IMR-90 (cell line): ENCODE measurements around the gene SHB.

Experiments used
- BHLHE40 ChIP-seq: fragments of 150-350 bp; IDR thresholded peaks from 2 replicates; pipeline ENCODE4 v1.6.1; 2016; ENCODE audit warnings: mild to moderate bottlenecking, low read depth, low read length
- FOS ChIP-seq: fragments of 150-350 bp; IDR thresholded peaks from 2 replicates; pipeline ENCODE4 v1.6.1; 2016; ENCODE audit warnings: low read depth, low read length
- MAFK ChIP-seq: IDR thresholded peaks from 2 replicates; pipeline ENCODE4 v1.6.1; 2012; ENCODE audit warnings: low read depth, low read length, improper control_type of control experiment
- MAZ ChIP-seq: IDR thresholded peaks from 2 replicates; pipeline ENCODE4 v1.6.1; 2012; ENCODE audit warnings: low read depth, mild to moderate bottlenecking, low read length, improper control_type of control experiment, moderate library complexity, borderline replicate concordance
- MXI1 ChIP-seq: IDR thresholded peaks from 2 replicates; pipeline ENCODE4 v1.6.1; 2012; ENCODE audit warnings: low read depth, mild to moderate bottlenecking, low read length, moderate library complexity, borderline replicate concordance
- POLR2A ChIP-seq: IDR thresholded peaks from 2 replicates; pipeline ENCODE4 v1.6.1; 2012; ENCODE audit warnings: mild to moderate bottlenecking, low read depth, low read length
- RAD21 ChIP-seq: IDR thresholded peaks from 2 replicates; pipeline ENCODE4 v1.6.1; 2012; ENCODE audit warnings: low read length, improper control_type of control experiment
- RCOR1 ChIP-seq: IDR thresholded peaks from 2 replicates; pipeline ENCODE4 v1.6.1; 2012; ENCODE audit warnings: mild to moderate bottlenecking, low read length, improper control_type of control experiment; ENCODE audit not compliant: insufficient replicate concordance
- RFX5 ChIP-seq: IDR thresholded peaks from 2 replicates; pipeline ENCODE4 v1.8.0; 2012; ENCODE audit warnings: low read depth, mild to moderate bottlenecking, low read length, moderate library complexity
- SMC3 ChIP-seq: fragments of 150-350 bp; IDR thresholded peaks from 2 replicates; pipeline ENCODE4 v1.6.1; 2016; ENCODE audit warnings: low read depth, mild to moderate bottlenecking, antibody characterized with exemption, low read length, moderate library complexity
- USF2 ChIP-seq: fragments of 150-350 bp; IDR thresholded peaks from 2 replicates; pipeline ENCODE4 v1.6.1; 2017; ENCODE audit warnings: mild to moderate bottlenecking, antibody characterized with exemption, low read length, low read depth
- TF ChIP-seq, protein P1 (sequence below): conservative IDR thresholded peaks from 2 replicates; pipeline ENCODE4 v1.5.1; 2012; ENCODE audit warnings: mild to moderate bottlenecking, low read depth, low read length, improper control_type of control experiment
- TF ChIP-seq, protein P2 (sequence below): fragments of 150-350 bp; IDR thresholded peaks from 2 replicates; pipeline ENCODE4 v1.6.1; 2016; ENCODE audit warnings: low read depth, mild to moderate bottlenecking, low read length, moderate library complexity, borderline replicate concordance

GRCh38 chr9:37915911-37916470 is 153.0 kb downstream of the SHB start:
- TF ChIP-seq RAD21: no peak
- TF ChIP-seq, protein P1, sequence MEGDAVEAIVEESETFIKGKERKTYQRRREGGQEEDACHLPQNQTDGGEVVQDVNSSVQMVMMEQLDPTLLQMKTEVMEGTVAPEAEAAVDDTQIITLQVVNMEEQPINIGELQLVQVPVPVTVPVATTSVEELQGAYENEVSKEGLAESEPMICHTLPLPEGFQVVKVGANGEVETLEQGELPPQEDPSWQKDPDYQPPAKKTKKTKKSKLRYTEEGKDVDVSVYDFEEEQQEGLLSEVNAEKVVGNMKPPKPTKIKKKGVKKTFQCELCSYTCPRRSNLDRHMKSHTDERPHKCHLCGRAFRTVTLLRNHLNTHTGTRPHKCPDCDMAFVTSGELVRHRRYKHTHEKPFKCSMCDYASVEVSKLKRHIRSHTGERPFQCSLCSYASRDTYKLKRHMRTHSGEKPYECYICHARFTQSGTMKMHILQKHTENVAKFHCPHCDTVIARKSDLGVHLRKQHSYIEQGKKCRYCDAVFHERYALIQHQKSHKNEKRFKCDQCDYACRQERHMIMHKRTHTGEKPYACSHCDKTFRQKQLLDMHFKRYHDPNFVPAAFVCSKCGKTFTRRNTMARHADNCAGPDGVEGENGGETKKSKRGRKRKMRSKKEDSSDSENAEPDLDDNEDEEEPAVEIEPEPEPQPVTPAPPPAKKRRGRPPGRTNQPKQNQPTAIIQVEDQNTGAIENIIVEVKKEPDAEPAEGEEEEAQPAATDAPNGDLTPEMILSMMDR: no peak
- no peak for TF ChIP-seq POLR2A
- no peak for TF ChIP-seq MAZ
- TF ChIP-seq MXI1: no peak
- TF ChIP-seq RFX5: no peak
- TF ChIP-seq USF2: no peak
- TF ChIP-seq RCOR1: no peak
- no peak for TF ChIP-seq FOS
- TF ChIP-seq SMC3: no peak
- TF ChIP-seq, protein P2, sequence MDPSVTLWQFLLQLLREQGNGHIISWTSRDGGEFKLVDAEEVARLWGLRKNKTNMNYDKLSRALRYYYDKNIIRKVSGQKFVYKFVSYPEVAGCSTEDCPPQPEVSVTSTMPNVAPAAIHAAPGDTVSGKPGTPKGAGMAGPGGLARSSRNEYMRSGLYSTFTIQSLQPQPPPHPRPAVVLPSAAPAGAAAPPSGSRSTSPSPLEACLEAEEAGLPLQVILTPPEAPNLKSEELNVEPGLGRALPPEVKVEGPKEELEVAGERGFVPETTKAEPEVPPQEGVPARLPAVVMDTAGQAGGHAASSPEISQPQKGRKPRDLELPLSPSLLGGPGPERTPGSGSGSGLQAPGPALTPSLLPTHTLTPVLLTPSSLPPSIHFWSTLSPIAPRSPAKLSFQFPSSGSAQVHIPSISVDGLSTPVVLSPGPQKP: no peak
- no peak for TF ChIP-seq BHLHE40
- TF ChIP-seq MAFK: no peak
